PC-9 (cell line): ENCODE measurements around the gene TP53TG3F. TPM values are rescaled to one million over a fixed set of nuclear protein-coding genes. Genes with fewer than 3 reads are reported as not detected.
"Not testable (repeated sequence)": the region's sequence is repeated elsewhere in the genome, so short reads cannot be mapped to it uniquely, and the experiment has no call there.

Experiments used
- Bru-seq: library from RNA; stranded (reverse); fragments of 400-500 nt; gene quantifications from one replicate; lab custom pipeline; 2021; lab: Mats Ljungman, UMichigan
- BruChase-seq, 2 experiments: library from RNA; stranded (reverse); fragments of 400-500 nt; gene quantifications; one replicate each; lab custom pipeline; 2021; lab: Mats Ljungman, UMichigan
- BruUV-seq: library from RNA; stranded (reverse); fragments of 400-500 nt; replicated peaks from 2 replicates; lab custom pipeline; 2021; lab: Mats Ljungman, UMichigan
- CTCF ChIA-PET: fragments of 300-600 bp; sonication (Branson Sonifier 250); formaldehyde crosslinking; loops from one replicate; lab custom pipeline; 2022; ENCODE audit warnings: antibody characterized with exemption; lab: Charles Lee
- POLR2A ChIA-PET: fragments of 300-600 bp; sonication (Branson Sonifier 250); formaldehyde crosslinking; loops from one replicate; lab custom pipeline; 2022; ENCODE audit warnings: antibody characterized with exemption; ENCODE audit not compliant: unreplicated experiment; lab: Charles Lee
- DNase-seq, 2 experiments: peaks; one replicate each; pipeline versions ENCODE4 v3.0.0 to v3.0.0-alpha.2; 2015 to 2022; ENCODE audit warnings: mixed read lengths in 1 of 2
- H2AFZ ChIP-seq: fragments of 200-600 bp; sonication (generic); 2 replicates; pipeline ENCODE4 v1.8.1; 2017; ENCODE audit warnings: antibody characterized with exemption
- H3F3A ChIP-seq: fragments of 200-600 bp; sonication (generic); 2 replicates; pipeline ENCODE4 v1.8.1; 2017; ENCODE audit warnings: antibody characterized with exemption, mild to moderate bottlenecking, low read depth; ENCODE audit not compliant: insufficient read depth
- H3K27ac ChIP-seq: fragments of 200-600 bp; sonication (generic); 2 replicates; pipeline ENCODE4 v1.6.1; 2016; ENCODE audit warnings: mixed run types
- H3K27me3 ChIP-seq: fragments of 200-600 bp; sonication (generic); 2 replicates; pipeline ENCODE4 v1.6.1; 2016; ENCODE audit warnings: low read depth, mixed run types; ENCODE audit not compliant: insufficient read depth
- H3K36me3 ChIP-seq: fragments of 200-600 bp; sonication (generic); 2 replicates; pipeline ENCODE4 v1.6.1; 2016; ENCODE audit warnings: low read depth, mixed run types
- H3K4me1 ChIP-seq: fragments of 200-600 bp; sonication (generic); replicated peaks from 2 replicates; pipeline ENCODE4 v1.6.1; 2016; ENCODE audit warnings: mixed run types; ENCODE audit not compliant: insufficient read depth
- H3K4me2 ChIP-seq: fragments of 200-600 bp; sonication (generic); 2 replicates; pipeline ENCODE4 v1.6.1; 2017; ENCODE audit warnings: mixed run types
- H3K4me3 ChIP-seq: fragments of 200-600 bp; sonication (generic); 2 replicates; pipeline ENCODE4 v1.6.1; 2016; ENCODE audit warnings: mixed run types
- H3K79me2 ChIP-seq: fragments of 200-600 bp; sonication (generic); 2 replicates; pipeline ENCODE4 v1.6.1; 2017; ENCODE audit warnings: low read depth, mixed run types
- H3K9me2 ChIP-seq: fragments of 200-600 bp; sonication (generic); 2 replicates; pipeline ENCODE4 v1.8.1; 2017; ENCODE audit warnings: mild to moderate bottlenecking; ENCODE audit not compliant: insufficient read depth
- H3K9me3 ChIP-seq: fragments of 200-600 bp; sonication (generic); 2 replicates; pipeline ENCODE4 v1.8.1; 2016; ENCODE audit warnings: low read depth; ENCODE audit not compliant: insufficient read depth
- H4K20me1 ChIP-seq: fragments of 200-600 bp; sonication (generic); 2 replicates; pipeline ENCODE4 v1.8.1; 2017; ENCODE audit not compliant: insufficient read depth
- intact Hi-C: fragments of 100-400 bp; cut with micrococcal nuclease; formaldehyde crosslinking; loops from one replicate; pipeline ENCODE4 v1.10.0; 2022; ENCODE audit not compliant: unreplicated experiment
- long read RNA-seq: library from polyadenylated mRNA; stranded (forward); transcript quantifications from one replicate; pipeline ENCODE4 v2.0.0, GENCODE V29; 2022
- total RNA-seq: library from RNA; stranded (reverse); gene quantifications from 2 replicates; pipeline ENCODE4 v1.2.3, GENCODE V29; 2021

Gene TP53TG3F, protein sequence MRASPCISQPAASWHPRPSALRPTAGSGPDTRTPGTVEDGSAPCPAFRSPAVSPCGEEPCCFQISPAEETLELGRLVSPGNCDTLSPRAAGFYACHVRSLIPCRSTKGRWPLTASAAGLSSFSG
- total RNA-seq, result not detected in 2 replicates
- Bru-seq, nascent RNA, result not detected
- not detected for BruChase-seq, experiment 1, labeled RNA remaining after a 2-hour chase
- not detected for BruChase-seq, experiment 2, labeled RNA remaining after a 6-hour chase
- long read RNA-seq, result 0 reads

DNA sequence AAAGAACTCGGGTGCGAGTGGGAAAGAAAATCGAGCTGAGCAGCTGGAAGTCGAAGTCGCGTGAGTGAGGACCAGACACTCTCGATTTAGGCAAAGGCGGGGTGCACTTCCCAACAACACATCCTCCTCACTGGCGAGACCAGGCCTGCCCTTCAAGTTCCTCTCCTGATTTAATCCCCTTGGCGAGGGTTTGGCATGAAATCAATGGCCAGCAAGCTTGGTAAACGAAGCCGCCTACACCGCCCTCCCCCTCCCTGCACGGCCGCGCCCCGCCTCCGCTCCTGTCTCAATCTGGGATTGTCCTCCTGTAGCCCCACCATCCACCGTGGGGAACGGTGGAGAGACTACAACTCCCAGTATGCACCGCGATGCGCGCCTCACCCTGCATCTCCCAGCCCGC, at the start of gene TP53TG3F:
TP53TG3F (plus strand) TSS at position 301 of the 400 bp plus-strand sequence; CDS start at position 369, 68 bp downstream.
- H4K20me1 ChIP-seq, CTCF ChIA-PET, H3K79me2 ChIP-seq, H3K9me3 ChIP-seq, H3K36me3 ChIP-seq, POLR2A ChIA-PET, H3K27ac ChIP-seq, DNase-seq, H3K27me3 ChIP-seq, H3K4me2 ChIP-seq, H3K4me1 ChIP-seq, BruUV-seq, H3F3A ChIP-seq, H3K4me3 ChIP-seq, H3K9me2 ChIP-seq, H2AFZ ChIP-seq, intact Hi-C loops: not testable (repeated sequence)

DNA sequence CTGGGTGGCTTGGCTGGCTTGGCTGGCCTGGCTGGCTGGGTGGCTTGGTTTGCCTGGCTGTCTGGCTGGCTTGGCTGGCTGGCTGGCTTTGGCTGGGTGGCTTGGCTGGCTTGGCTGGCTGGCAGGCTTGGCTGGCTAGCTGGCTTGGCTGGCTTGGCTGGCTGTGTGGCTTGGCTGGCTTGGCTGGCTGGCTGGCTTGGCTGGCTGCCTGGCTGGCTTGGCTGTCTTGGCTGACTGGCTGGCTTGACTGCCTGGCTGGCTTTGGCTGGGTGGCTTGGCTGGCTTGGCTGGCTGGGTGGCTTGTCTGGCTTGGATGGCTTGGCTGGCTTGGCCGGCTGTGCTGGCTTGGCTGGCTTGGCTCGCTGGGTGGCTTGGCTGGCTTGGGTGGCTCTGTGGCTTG, 32.2 kb downstream of the TP53TG3F start:
- H4K20me1 ChIP-seq, intact Hi-C loops, H3K9me3 ChIP-seq, H3F3A ChIP-seq, H3K9me2 ChIP-seq, H3K79me2 ChIP-seq, H3K27me3 ChIP-seq, H3K36me3 ChIP-seq, H3K27ac ChIP-seq, H3K4me3 ChIP-seq, H3K4me2 ChIP-seq, H3K4me1 ChIP-seq, POLR2A ChIA-PET, H2AFZ ChIP-seq, CTCF ChIA-PET, BruUV-seq: not testable (repeated sequence)
- DNase-seq, result peak in 1 of 2 experiments; percentile 10

DNA sequence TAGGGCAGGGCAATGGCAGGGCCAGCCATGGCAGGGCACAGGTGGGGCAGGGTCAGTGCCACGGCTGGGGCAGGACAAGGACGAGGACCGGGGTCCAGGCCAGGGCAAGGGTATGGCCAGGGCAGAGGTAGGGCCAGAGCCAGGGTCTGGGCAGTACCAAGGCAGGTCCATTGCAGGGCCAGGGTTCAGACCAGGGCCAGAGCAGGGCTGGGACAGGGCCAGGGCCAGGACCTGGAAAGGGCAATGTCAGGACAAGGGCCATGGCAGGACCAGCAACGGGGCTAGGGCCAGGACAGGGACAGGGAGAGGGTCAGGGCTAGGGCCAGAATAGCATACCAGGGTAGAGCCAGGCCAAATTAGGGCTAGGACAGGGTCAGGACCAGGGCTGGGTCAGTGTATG, 47.8 kb downstream of the TP53TG3F start:
- H3K27me3 ChIP-seq, CTCF ChIA-PET, intact Hi-C loops, POLR2A ChIA-PET, H3K79me2 ChIP-seq, H3K4me3 ChIP-seq, BruUV-seq, H4K20me1 ChIP-seq, H3K4me1 ChIP-seq, H3F3A ChIP-seq, H3K36me3 ChIP-seq, H3K9me2 ChIP-seq, H3K4me2 ChIP-seq, H3K27ac ChIP-seq, H2AFZ ChIP-seq, H3K9me3 ChIP-seq, DNase-seq: not testable (repeated sequence)

DNA sequence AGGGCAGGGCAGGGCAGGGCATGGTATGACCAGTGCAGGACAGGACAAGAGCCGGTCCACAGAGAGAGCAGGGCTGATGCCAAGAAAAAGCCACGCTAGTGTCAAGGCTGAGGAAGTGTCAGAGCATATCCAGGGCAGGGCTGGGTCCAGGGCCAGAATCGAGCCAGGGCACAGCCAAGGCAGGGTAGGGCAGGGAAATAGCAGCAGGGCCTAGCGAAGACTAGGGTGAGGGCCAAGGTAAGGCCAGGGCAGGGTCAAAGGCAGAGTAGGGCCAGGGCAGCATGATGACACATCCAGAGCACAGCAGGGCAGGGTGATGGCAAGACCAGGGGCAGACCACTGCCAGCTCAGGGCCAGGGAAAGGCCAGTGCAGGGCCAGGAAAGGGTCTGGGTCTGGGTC, 49.7 kb downstream of the TP53TG3F start:
- H3K27me3 ChIP-seq, CTCF ChIA-PET, POLR2A ChIA-PET, H3K4me2 ChIP-seq, H3K79me2 ChIP-seq, H3K9me2 ChIP-seq, DNase-seq, H2AFZ ChIP-seq, H4K20me1 ChIP-seq, intact Hi-C loops, H3F3A ChIP-seq, H3K4me3 ChIP-seq, H3K27ac ChIP-seq, H3K9me3 ChIP-seq, H3K4me1 ChIP-seq, BruUV-seq, H3K36me3 ChIP-seq: not testable (repeated sequence)

DNA sequence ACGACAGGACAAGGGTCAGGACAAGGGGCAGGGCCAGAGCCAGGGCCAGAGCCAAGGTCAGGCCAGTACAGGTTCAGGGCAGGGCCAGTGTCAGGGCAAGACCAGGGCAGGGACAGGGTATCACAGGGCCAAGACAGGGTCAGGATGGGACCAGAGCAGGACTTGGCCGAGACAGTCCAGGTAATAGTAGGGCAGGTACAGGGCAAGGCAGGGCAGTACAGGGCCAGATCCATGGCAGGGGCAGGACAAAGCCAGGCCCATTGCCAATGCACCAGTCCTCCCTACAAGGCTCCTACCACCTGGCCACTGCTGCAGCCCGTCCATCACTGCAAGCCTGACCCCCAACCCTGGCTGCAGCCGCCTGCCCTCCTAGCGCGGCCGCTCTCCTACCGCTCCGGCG, 50.5 kb downstream of the TP53TG3F start:
- DNase-seq, H3K4me2 ChIP-seq, BruUV-seq, H3K27me3 ChIP-seq, intact Hi-C loops, H3K4me1 ChIP-seq, H3K79me2 ChIP-seq, POLR2A ChIA-PET, H3K4me3 ChIP-seq, H3K36me3 ChIP-seq, H2AFZ ChIP-seq, H3F3A ChIP-seq, H3K27ac ChIP-seq, H4K20me1 ChIP-seq, CTCF ChIA-PET, H3K9me2 ChIP-seq, H3K9me3 ChIP-seq: not testable (repeated sequence)

Other genes starting within 250 kb of the TP53TG3F start
- gene TP53TG3E, start 155.3 kb upstream of the TP53TG3F start, total RNA-seq, result not detected in 2 replicates
- not detected in 2 replicates for gene TP53TG3B, start 98.8 kb upstream of the TP53TG3F start, total RNA-seq